Activated CD8-positive, alpha-beta T cell treated with anti-CD3 and anti-CD28 coated beads for 36 hours (primary cell): Measurements from ENCODE around the gene SORD. TPM values are rescaled to one million over a fixed set of nuclear protein-coding genes. Genes with fewer than 3 reads are reported as not detected.
"Not testable (repeated sequence)": the region's sequence is repeated elsewhere in the genome, so short reads cannot be mapped to it uniquely, and the experiment has no call there.

Source experiments
- ATAC-seq: fragments of 200-7000 bp; cut with Tn5 transposase; one replicate; pipeline ENCODE4 v1.10.0; 2021; ENCODE audit warnings: mild to moderate bottlenecking, moderate library complexity
- CTCF ChIA-PET: fragments of 350-600 bp; sonication (Branson Sonifier 250); formaldehyde crosslinking; loops from one replicate; lab custom pipeline; 2021; ENCODE audit warnings: antibody characterized with exemption; lab: Charles Lee
- POLR2A ChIA-PET: fragments of 350-600 bp; sonication (Branson Sonifier 250); formaldehyde crosslinking; loops from one replicate; lab custom pipeline; 2021; ENCODE audit warnings: antibody characterized with exemption; lab: Charles Lee
- DNase-seq: peaks from one replicate; pipeline ENCODE4 v3.0.0-alpha.2; 2020
- H3K27ac Mint-ChIP-seq: one replicate; pipeline ENCODE4 v1.8.0; 2021; ENCODE audit warnings: mild to moderate bottlenecking, mixed read lengths
- H3K27me3 Mint-ChIP-seq: one replicate; pipeline ENCODE4 v1.8.0; 2021; ENCODE audit warnings: mixed read lengths
- H3K36me3 Mint-ChIP-seq: one replicate; pipeline ENCODE4 v1.8.0; 2021; ENCODE audit warnings: low read depth, mixed read lengths
- H3K4me1 Mint-ChIP-seq: one replicate; pipeline ENCODE4 v1.8.0; 2021; ENCODE audit warnings: low read depth, mixed read lengths
- H3K4me3 Mint-ChIP-seq: one replicate; pipeline ENCODE4 v1.8.0; 2021; ENCODE audit warnings: mild to moderate bottlenecking, moderate library complexity, mixed read lengths
- H3K9me3 Mint-ChIP-seq: one replicate; pipeline ENCODE4 v1.8.0; 2021; ENCODE audit warnings: mixed read lengths
- CTCF ChIP-seq: fragments of 200-600 bp; IDR thresholded peaks from one replicate; pipeline ENCODE4 v1.8.0; 2022; ENCODE audit warnings: antibody characterized with exemption, mild to moderate bottlenecking
- intact Hi-C: fragments of 100-400 bp; cut with micrococcal nuclease; formaldehyde crosslinking; loops from one replicate; pipeline ENCODE4 v1.10.0; 2022
- total RNA-seq, 2 experiments: library from RNA; stranded (reverse); gene quantifications; one replicate each; pipeline ENCODE4 v1.2.3, GENCODE V29; 2021

The SORD gene
- total RNA-seq, 2 experiments from 2014 or later: 27.9 to 28.7 TPM

DNA sequence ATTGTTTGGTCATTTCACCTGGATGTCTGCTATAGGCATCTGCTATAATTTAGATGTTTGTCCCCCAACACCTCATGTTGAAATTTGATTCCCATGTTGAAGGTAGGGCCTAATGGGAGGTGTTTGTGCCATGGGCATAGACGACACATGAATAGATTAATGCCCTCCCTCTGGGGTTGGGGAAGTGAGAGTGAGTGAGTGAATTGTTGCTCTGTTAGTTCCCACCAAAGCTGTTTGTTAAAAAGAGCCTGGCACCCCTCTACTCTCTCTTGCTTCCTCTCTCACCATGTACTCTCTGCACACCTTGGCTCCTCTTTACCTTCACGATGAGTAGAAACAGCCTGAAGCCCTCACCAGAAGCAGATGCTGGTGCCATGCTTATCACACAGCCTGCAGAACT lies 23.9 kb upstream of the SORD start:
- ChIA-PET POLR2A (no interaction called here), CTCF (no interaction called here)
- H3K4me3 Mint-ChIP-seq: no peak overlapping the region
- H3K27me3 Mint-ChIP-seq: peaks cover 2% of the 10 kb centered on the region
- H3K9me3 Mint-ChIP-seq: no peaks in the 10 kb centered on the region
- intact Hi-C loops: no loop called here
- H3K27ac Mint-ChIP-seq: no peak overlapping the region
- DNase-seq (no peak), ATAC-seq (no peak)
- TF ChIP-seq CTCF: no peak
- no peaks in the 10 kb centered on the region for H3K36me3 Mint-ChIP-seq
- peaks cover 4% of the 10 kb centered on the region for H3K4me1 Mint-ChIP-seq

DNA sequence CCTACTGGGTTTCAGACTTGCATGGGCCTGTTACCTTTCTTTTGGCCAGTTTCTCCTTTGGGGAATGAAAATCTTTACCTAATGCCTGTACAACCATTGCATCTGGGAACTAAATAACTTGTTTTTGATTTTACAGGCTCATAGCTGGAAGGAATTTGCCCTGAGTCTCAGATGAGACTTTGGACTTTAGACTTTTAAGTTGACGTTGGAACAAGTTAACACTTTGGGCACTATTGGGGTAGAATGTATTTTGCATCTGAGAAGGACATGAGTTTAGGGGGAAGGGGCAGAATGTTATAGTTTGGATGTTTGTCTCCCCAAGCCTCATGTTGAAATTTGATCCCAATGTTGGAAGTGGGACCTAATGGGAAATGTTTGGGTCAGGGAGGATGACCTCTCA lies 21.8 kb upstream of the SORD start:
- POLR2A ChIA-PET, CTCF ChIA-PET, ATAC-seq, H3K9me3 Mint-ChIP-seq, H3K4me3 Mint-ChIP-seq, intact Hi-C loops, H3K36me3 Mint-ChIP-seq, H3K27ac Mint-ChIP-seq, H3K27me3 Mint-ChIP-seq, DNase-seq, H3K4me1 Mint-ChIP-seq: not testable (repeated sequence)

- H3K27me3 Mint-ChIP-seq, H3K36me3 Mint-ChIP-seq, H3K9me3 Mint-ChIP-seq, DNase-seq, intact Hi-C loops, ATAC-seq, POLR2A ChIA-PET, H3K4me3 Mint-ChIP-seq, H3K4me1 Mint-ChIP-seq: not testable (repeated sequence)
- CTCF ChIA-PET: interaction anchor here (1.2 to 1.9 kb wide), 3 partner anchors 33 to 150 kb away, joined by 4 to 7 read pairs (median 5); no protein-coding TSS in a partner anchor
- peak overlapping the region; percentile 32 for H3K27ac Mint-ChIP-seq
Measured at GRCh38 chr15:45003731-45004410, 19.1 kb upstream of the SORD start.

GRCh38 chr15:45004590-45005175 lies 18.3 kb upstream of the SORD start:
- DNase-seq, H3K27me3 Mint-ChIP-seq, intact Hi-C loops, H3K4me3 Mint-ChIP-seq, H3K36me3 Mint-ChIP-seq, ATAC-seq, H3K4me1 Mint-ChIP-seq, H3K9me3 Mint-ChIP-seq, H3K27ac Mint-ChIP-seq, POLR2A ChIA-PET: not testable (repeated sequence)
- CTCF ChIA-PET: interaction anchor here (1.8 kb wide), 1 partner anchor 114 kb away, joined by 7 read pairs; no protein-coding TSS in a partner anchor

GRCh38 chr15:45009046-45009445 lies 13.9 kb upstream of the SORD start:
- Mint-ChIP-seq H3K4me1 (peaks cover under 1% of the 10 kb centered on the region), H3K4me3 (no peak overlapping the region), H3K9me3 (peaks cover 6% of the 10 kb centered on the region), H3K36me3 (no peaks in the 10 kb centered on the region), H3K27me3 (peaks cover 5% of the 10 kb centered on the region), H3K27ac (no peak overlapping the region)
- CTCF ChIA-PET: no interaction called here
- ATAC-seq (no peak), DNase-seq (no peak)
- TF ChIP-seq CTCF: no peak
- POLR2A ChIA-PET: no interaction called here
- intact Hi-C loops: no loop called here

DNA sequence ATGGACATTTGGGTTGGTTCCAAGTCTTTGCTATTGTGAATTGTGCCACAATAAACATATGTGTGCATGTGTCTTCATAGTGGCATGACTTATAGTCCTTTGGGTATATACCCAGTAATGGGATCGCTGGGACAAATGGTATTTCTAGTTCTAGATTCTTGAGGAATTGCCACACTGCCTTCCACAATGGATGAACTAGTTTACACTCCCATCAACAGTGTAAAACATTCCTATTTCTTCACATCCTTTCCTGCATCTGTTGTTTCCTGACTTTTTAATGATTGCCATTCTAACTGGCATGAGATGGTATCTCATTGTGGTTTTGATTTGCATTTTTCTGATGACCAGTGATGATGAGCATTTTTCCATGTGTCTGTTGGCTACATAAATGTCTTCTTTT lies 7.9 kb upstream of the SORD start:
- H3K4me1 Mint-ChIP-seq, H3K36me3 Mint-ChIP-seq, H3K4me3 Mint-ChIP-seq, ATAC-seq, POLR2A ChIA-PET, H3K9me3 Mint-ChIP-seq, CTCF ChIA-PET, intact Hi-C loops, DNase-seq, H3K27ac Mint-ChIP-seq: not testable (repeated sequence)
- H3K27me3 Mint-ChIP-seq: peaks cover 26% of the 10 kb centered on the region

DNA sequence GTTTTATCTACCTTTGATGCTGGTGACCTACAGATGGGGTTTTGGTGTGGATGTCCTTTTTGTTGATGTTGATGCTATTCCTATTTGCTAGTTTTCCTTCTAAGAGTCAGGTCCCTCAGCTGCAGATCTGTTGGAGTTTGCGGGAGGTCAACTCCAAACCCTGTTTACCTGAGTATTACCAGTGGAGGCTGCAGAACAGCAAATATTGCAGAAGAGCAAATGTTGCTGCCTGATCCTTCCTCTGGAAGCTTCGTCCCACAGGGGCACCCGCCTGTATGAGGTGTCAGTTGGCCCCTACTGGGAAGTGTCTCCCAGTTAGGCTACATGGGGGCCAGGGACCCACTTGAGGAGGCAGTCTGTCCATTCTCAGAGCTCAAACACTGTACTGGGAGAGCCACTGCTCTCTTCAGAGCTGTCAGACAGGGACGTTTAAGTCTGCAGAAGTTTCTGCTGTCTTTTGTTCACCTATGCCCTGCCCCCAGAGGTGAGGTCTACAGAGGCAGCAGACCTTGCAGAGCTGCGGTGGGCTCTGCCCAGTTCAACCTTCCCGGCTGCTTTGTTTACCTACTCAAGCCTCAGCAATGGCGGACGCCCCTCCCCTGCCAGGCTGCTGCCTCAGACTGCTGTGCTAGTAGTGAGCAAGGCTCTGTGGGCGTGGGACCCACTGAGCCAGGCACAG lies 2.6 kb upstream of the SORD start:
- intact Hi-C loops, H3K9me3 Mint-ChIP-seq, H3K36me3 Mint-ChIP-seq, H3K4me3 Mint-ChIP-seq, ATAC-seq, H3K27ac Mint-ChIP-seq, DNase-seq, POLR2A ChIA-PET: not testable (repeated sequence)
- H3K4me1 Mint-ChIP-seq: peaks cover 13% of the 10 kb centered on the region
- CTCF ChIA-PET: interaction anchor here (0.6 kb wide), 1 partner anchor 565 kb away, joined by 3 read pairs; no protein-coding TSS in a partner anchor
- peaks cover 20% of the 10 kb centered on the region for H3K27me3 Mint-ChIP-seq

DNA sequence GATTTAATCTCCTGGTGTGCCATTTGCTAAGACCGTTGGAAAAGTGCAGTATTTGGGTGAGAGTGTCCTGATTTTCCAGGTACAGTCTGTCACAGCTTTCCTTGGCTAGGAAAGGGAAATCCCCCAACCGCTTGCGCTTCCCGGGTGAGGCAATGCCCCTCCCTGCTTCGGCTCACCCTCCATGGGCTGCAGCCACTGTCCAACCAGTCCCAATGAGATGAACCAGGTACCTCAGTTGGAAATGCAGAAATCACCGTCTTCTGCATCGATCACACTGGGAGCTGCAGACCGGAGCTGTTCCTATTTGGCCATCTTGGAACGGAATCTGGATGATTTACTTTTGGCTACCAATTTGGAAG lies 2.1 kb upstream of the SORD start:
- ATAC-seq, DNase-seq, H3K27ac Mint-ChIP-seq, intact Hi-C loops, H3K36me3 Mint-ChIP-seq, POLR2A ChIA-PET, CTCF ChIA-PET, H3K9me3 Mint-ChIP-seq, H3K4me3 Mint-ChIP-seq: not testable (repeated sequence)
- Mint-ChIP-seq H3K27me3 (peaks cover 20% of the 10 kb centered on the region), H3K4me1 (peaks cover 17% of the 10 kb centered on the region)
